ENCODE data around the gene NDNF.

Gene NDNF

GRCh38 chr4:121070696-121071639 is 1.4 kb downstream of the NDNF start:
- DNase-seq (ENCODE audit: low read depth), result no peak

GRCh38 chr4:121070274-121070673 is 2.1 kb downstream of the NDNF start:
- DNase-seq (ENCODE audit: low read depth), result no peak

- DNase-seq (ENCODE audit: low read depth), result no peak
Observed at GRCh38 chr4:121069430-121069829, 2.9 kb downstream of the NDNF start.

GRCh38 chr4:121064482-121064881 is 7.9 kb downstream of the NDNF start:
- no peak for DNase-seq (ENCODE audit: low read depth)

GRCh38 chr4:121062521-121062920 is 9.8 kb downstream of the NDNF start:
- DNase-seq (ENCODE audit: low read depth), result no peak

- no peak for DNase-seq (ENCODE audit: low read depth)
Observed at GRCh38 chr4:121061861-121062260, 10.5 kb downstream of the NDNF start.

GRCh38 chr4:121061215-121061614 is 11.1 kb downstream of the NDNF start:
- DNase-seq (ENCODE audit: low read depth), result no peak

GRCh38 chr4:121057466-121057922 is 14.8 kb downstream of the NDNF start:
- DNase-seq (ENCODE audit: low read depth), result no peak

- DNase-seq (ENCODE audit: low read depth), result no peak
Observed at GRCh38 chr4:121056066-121056465, 16.3 kb downstream of the NDNF start.

- DNase-seq (ENCODE audit: low read depth), result no peak
Observed at GRCh38 chr4:121054373-121054772, 18.0 kb downstream of the NDNF start.

GRCh38 chr4:121053601-121054143 is 18.7 kb downstream of the NDNF start:
- DNase-seq (ENCODE audit: low read depth), result no peak

- no peak for DNase-seq (ENCODE audit: low read depth)
Observed at GRCh38 chr4:121050300-121050699, 22.0 kb downstream of the NDNF start.

- no peak for DNase-seq (ENCODE audit: low read depth)
Observed at GRCh38 chr4:121049072-121049599, 23.2 kb downstream of the NDNF start.

GRCh38 chr4:121048165-121048564 is 24.2 kb downstream of the NDNF start:
- no peak for DNase-seq (ENCODE audit: low read depth)

GRCh38 chr4:121041307-121042090 is 30.8 kb downstream of the NDNF start:
- DNase-seq (ENCODE audit: low read depth), result no peak

GRCh38 chr4:121034017-121034416 is 38.3 kb downstream of the NDNF start:
- DNase-seq (ENCODE audit: low read depth), result no peak

- DNase-seq (ENCODE audit: low read depth), result no peak
Observed at GRCh38 chr4:121030711-121031110, 41.6 kb downstream of the NDNF start.

- DNase-seq (ENCODE audit: low read depth), result no peak
Observed at GRCh38 chr4:121030131-121030530, 42.2 kb downstream of the NDNF start.

- DNase-seq (ENCODE audit: low read depth), result no peak
Observed at GRCh38 chr4:121026034-121026433, 46.3 kb downstream of the NDNF start.

- no peak for DNase-seq (ENCODE audit: low read depth)
Observed at GRCh38 chr4:121025540-121025939, 46.8 kb downstream of the NDNF start.

GRCh38 chr4:121018543-121018942 is 53.8 kb downstream of the NDNF start:
- DNase-seq (ENCODE audit: low read depth), result no peak

GRCh38 chr4:121016611-121017010 is 55.7 kb downstream of the NDNF start:
- no peak for DNase-seq (ENCODE audit: low read depth)
